Stimulated activated CD4-positive, alpha-beta T cell treated with anti-CD3 and anti-CD28 coated beads, Interleukin-2, amount 100 ng/mL, for 4 hours (primary cell): ENCODE results near the gene HMX1.

ENCODE experiments used
- DNase-seq: peaks from one replicate; pipeline ENCODE4 v3.0.0-alpha.2; 2020; ENCODE audit warnings: low read depth

HMX1 gene

DNA sequence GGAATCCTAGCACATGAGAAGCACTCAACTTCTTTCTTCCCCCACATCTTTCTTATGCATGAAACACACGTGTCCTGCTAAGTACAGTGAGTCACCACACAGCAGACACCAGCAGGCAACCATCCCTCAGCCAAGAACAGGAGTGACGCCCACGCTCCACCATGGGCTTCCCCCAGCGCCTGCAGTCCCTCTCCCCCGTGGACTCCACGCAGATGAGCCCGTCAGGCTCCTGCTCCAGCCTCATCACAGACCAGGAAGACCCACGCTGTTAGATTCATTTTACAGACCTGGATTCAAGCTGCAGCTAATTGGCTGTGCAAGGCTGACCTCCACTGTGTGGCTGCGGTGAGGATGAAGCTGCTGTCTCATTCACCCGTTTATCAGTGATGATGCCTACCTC is 16.7 kb downstream of the HMX1 start:
- no peak for DNase-seq

DNA sequence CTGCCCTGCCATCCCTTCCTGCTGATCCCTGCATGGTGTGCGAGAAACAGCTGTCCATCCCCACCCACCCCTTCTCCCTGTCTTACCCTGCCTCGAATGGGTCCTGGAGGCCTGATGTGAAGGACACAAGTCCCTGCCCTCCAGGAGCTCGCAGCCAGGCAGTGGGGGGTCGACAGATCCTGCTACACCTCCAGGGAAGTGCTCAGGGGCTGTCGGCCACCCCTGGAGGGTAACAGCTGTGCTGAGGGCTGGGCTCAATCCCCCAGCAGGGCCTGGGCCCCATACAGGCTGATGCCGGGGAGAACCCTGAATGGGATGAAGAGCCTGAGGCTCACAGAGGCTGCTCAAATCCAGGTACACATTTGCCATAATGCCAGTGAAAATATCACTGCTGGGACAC is 17.6 kb downstream of the HMX1 start:
- DNase-seq, result no peak

DNA sequence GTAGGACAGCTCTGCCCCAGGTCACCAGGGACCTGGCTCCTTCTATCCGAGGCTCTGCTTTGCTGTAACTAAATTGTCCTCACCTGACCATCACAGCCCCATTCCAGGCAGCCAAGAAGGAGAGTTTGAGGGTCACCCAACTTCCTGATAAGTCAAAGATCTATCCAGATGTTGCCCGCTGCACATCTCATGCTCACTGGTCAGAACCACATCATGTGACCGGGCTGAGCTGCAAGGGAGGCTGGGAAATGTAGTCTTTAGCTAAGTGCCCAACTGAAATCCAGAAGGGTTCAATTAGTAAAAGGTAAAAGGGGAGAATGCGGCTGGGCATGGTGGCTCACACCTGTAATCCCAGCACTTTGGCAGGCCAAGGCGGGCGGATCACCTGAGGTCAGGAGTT is 18.4 kb downstream of the HMX1 start:
- no peak for DNase-seq

DNA sequence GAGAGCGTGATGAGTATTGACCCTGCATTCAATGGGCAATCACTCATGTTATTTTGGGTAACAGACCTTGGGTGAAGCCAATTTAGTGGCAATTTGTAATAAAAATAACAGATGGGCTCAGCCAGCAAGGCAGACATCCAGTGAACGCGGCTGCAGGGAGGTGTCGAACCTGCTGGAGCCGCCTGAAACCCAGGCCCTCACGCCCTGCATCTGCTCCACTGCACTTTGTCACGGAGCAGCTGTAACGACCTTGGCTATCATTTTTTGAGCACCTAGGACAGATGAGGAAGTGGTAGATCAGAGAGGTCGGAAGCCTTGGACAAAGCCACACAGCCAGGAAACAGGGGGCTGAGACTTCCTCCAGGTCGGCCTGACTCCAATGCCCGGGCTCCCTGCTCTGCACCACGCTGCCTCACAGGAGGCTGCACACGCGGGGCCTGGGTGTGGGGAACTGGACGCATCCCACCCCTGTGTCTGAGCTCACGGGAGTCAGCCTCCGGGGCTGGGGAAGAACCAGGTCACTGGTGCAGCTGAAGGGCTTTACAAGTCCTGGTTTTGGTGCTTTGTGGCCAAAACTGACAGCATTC is 19.4 kb downstream of the HMX1 start:
- no peak for DNase-seq

DNA sequence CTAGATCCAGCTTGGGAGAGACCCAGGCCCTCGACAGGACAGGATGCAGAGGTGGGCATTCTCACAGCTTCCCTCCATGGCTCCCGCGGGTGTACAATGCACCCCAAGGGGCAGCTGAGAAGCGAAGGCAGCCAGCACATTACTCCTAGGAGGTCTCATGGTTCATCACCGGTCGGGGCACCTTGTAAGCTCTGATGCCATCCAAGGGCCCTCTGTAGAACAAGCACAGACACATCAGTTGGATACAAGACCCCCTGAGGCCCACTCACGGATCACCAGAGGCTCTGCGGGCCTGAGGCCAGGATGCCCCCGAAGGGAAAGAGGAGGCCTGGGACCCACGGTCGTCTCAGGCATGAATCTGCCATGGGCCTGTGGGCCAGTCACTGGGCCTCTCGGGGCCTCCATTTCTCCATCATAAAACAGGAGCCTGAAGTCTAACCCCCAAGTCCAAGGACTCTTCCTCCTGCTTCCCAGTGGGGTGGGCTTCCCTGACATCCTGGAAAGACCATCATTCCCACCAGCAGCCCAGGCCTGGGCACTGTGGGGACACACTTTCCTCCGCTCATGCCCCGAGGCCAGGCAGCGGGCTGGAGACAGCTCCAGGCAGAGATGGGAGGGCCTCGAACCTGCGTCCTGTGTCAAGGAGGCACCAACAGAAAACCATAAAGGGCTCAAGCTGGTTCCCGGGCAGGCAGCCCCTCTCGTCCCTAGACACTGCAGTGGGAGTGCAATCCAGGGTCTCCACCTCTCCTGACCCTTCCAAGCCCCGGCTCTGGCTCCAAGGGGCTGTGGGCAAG is 20.1 kb downstream of the HMX1 start:
- no peak for DNase-seq

DNA sequence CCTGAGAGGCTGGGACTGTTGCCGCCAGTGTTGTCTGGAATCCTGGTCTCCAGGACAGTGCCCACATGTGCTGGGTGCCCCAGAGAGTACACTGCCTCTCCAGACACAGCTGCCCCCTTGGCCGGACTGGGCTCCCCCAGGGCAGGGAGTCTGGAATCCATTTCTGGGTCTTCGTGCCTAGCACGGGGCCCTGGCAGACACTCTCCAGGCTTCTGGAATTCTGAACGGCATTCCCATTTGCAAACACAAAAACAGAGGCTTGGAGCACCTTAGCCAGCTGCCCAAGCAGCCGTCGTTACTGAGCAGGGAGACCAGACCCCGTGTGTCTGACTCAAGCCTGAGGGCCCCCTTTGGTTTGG is 20.8 kb downstream of the HMX1 start:
- no peak for DNase-seq

DNA sequence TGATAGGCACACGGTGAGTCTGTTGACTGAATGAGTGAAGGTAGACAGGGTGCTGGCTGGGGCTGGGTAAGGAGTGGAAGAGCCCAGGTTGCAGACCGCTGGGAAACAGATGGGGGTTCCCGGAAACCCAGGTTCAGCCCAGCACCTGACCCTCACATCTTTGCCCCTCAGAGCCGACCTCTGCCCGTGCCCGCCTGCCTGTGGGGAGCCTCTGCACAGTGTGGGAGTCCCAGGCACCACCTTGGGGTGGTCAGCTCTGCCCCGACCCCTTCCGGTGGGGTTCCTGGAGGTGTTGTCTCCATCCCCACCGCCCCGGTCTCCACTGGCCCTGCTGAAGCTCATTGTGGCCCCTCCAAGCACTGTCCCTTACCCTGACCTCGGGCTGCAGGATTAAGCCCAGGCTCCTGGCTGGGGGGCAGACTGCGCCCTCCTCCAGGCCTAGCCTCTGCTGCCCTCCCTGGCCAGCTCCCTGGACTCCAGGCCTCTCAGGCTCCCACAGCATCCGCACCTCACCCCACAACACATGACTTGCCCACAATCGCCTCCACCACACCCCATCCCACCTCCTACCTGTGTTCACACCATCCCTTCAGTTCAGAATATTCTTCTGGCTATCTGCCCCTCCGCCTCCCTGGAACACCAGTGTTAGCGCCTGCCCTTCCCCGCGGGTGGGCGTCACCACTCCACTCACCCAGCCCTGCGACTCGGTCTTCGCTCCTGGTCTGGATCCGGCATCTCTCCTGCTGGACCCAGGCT is 21.4 kb downstream of the HMX1 start:
- DNase-seq, result no peak

DNA sequence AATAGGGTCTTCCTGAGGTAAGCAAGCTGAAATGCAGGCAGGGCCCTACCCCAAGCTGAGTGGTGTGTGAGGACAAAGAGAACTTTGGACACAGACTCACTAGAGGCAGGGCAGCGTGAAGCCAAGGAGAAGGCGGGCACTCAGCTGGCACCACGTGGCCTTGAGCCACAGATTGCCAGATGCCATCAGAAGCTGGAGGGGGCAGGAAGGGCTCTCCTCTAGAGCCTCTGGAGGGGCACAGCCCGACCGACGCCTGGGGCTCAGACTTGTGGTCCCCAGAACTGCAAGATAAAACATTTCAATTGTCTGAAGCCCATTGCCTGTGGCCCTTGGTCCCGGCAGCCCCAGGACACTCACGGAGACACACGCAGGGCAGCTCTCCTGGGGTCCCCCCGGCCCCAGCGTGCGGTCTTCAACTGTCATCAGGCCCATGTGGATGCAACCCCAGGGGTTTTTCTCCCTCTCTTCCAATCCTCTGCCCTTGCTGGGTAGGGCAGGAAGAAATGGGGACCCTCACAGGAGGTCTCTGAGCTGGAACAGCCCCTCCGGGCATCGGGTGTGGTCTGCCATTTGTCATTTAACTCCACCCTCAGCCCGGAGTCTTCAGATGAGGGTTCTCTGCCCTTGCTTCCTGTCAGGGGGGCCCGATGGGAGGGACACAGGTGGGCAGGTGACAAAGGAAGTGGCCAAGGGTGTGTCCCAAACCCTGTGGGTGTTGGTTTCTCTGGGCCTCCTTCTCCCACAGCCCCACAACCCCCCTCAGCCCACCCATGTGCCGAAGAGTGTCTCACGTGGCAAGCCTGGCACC is 22.2 kb downstream of the HMX1 start:
- no peak for DNase-seq

DNA sequence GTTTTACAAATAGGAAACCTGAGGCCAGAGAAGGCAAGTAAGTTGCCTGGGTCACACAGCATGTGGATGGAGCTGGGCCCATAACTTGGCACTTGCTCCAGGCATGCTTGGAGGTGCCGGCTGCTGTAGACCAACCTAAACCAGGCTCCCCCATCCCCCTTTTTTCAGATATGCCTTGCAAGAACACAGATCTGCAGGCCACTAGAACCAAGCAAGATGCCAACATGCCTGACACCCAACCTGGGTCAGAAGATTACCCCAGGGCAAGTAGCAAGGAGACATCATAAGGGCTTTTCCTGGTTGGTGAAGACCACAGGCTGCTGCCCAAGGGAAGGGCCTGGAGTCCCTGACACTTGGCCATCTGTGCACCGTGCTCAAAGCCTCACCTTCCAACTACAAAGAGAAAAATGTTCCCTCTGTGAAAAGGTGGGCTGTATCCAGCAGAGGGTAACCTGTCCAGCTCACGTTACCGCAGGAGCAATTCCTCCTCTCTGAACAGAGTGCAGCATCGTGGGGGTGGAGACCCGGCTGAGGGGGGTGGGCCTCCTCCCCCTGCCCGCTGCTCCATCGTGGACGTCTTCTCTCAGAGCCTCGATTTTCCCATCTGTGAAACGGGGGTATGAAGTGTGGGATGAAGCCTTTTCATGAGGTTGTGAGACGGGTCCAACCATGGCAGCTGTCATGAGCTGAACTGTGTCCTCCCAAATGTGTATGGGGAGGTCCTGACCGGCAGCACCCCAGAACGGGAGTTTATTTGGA is 23.0 kb downstream of the HMX1 start:
- DNase-seq, result no peak

DNA sequence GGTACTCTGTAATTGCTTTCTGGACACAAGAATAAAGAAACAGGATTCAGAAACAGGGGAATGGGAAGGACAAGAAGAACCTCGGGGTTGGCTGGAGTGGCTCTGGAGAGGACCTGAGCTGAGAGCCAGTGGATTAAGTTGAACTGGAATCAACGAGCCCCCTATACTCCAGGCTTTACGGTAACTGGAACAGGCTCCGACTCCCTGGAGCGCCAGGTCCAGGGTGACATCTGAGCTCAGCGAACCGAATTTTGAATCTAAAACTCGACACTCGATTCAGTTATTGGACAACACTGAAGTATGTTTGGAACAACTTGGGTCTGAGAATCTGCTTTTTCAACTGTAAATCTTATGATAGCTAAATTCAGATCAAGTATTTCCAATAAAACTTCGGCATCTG is 23.9 kb downstream of the HMX1 start:
- no peak for DNase-seq

- no peak for DNase-seq
Observed at GRCh38 chr4:8847331-8847730, 24.3 kb downstream of the HMX1 start.

- no peak for DNase-seq
Observed at GRCh38 chr4:8846826-8847225, 24.8 kb downstream of the HMX1 start.

DNA sequence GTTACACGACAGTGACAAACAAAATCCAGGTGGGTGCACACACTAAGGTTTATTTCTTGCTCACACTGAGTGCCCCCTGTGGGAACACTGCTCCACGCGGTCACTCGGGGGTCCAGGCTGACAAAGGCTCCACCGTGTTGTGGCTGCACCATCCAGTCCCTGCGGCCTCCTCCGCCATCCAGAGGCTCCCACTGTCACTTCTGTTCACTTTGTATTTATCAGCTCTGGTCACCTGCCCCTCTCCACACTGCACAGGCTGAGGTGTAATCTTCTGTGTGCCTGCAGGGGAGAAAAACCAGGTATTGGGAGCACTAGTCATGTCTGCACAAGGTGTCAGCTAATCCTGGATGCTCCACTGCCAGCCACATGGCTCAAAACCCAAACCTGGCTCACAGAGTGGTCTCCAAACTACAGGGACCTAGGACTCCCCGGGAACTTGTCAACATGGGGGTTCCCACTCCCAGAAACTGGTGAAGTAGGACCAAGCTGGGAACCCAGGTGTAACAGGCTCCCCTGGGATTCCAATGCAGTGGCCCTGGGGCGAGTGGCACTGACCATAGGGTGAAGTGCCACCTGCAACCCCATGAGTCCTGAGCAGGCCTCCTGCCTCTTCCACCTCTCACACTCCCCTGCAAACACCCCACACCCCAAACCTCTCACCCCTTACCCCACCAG is 25.5 kb downstream of the HMX1 start:
- DNase-seq, result no peak

GRCh38 chr4:8844976-8845690 is 26.5 kb downstream of the HMX1 start:
- no peak for DNase-seq

DNA sequence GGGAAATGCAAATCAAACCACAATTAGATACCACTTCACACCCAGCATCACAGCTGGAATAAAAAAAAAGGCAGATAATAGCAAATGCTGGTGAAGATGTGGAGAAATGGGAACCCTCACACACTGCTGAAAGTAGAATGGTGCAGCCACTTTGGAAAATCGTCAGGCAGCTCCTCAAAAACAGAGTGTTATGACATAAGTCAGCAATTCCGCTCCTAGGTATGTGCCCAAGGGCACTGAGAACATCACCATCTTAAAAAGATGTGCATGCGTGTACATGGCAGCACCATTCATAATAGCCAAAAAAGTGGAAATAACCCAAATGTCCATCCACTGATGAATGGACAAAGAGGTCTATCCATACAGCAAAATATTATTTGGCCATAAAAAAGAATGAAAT is 28.0 kb downstream of the HMX1 start:
- DNase-seq, result no peak

DNA sequence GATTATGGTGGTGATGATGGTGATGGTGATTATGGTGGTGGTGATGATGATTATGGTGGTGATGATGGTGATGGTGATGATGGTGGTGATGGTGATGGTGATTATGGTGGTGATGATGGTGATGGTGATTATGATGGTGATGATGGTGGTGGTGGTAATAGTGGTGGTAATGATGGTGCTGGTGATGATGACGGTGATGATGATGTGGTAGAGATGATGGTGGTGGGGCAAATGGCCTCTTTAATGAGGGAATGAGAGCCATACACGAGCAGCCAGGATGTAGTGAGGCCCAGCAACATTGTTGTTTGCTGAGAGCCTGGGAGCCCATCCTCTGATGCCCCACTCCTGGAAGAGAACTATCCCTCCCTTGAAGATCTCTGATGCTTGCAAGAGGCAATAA is 29.0 kb downstream of the HMX1 start:
- DNase-seq, result no peak

- no peak for DNase-seq
Observed at GRCh38 chr4:8841678-8842268, 29.9 kb downstream of the HMX1 start.

GRCh38 chr4:8840816-8841455 is 30.7 kb downstream of the HMX1 start:
- no peak for DNase-seq

DNA sequence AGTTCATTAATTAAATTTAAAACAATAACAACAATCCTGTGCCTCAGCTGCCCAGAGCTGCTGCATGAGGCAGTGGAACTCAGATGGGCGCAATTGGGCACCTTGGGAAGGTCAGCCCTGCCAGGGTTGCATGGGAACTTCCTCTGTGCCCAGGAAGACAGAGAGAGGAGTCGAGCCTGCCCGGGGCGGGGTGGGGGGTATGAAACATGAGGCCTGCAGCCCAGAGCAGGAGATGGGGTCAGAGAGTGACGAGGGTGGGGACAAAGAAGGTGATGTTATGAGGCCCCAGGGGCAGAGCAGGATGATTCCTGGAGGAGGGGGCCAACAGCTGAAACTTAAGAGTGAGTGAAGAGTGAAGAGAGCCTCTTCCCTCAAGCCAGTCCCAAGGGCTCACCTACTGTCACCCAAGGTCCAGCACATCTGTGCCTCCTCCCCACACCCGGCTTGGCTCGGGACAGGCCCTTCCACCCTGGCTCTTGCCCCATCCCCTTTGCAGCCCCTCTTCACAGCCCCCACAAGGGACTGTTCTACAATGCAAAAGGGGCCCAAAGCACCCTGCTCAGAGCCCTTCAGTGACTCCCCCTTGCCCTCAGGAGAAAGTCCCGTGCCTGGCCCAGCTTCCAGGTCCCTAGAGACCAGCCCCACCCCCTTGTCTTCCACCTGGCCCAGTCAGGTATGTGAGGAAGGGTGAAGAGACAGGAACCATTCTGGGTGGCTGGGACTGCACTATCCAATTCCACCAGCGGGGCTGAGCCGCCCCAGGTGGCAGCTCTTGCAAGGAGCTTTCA is 31.4 kb downstream of the HMX1 start:
- no peak for DNase-seq
